ENCODE results near the gene CDCA8. TPM values are rescaled to one million over a fixed set of nuclear protein-coding genes. Genes with fewer than 3 reads are reported as not detected.
A peak's percentile ranks its signal among the peaks of the same experiment; 100 is the strongest.

CDCA8 gene
- total and polyA plus RNA-seq, 7 donors, result under 0.01 to 21.4 (median 2.7) TPM; not detected in 1

DNA sequence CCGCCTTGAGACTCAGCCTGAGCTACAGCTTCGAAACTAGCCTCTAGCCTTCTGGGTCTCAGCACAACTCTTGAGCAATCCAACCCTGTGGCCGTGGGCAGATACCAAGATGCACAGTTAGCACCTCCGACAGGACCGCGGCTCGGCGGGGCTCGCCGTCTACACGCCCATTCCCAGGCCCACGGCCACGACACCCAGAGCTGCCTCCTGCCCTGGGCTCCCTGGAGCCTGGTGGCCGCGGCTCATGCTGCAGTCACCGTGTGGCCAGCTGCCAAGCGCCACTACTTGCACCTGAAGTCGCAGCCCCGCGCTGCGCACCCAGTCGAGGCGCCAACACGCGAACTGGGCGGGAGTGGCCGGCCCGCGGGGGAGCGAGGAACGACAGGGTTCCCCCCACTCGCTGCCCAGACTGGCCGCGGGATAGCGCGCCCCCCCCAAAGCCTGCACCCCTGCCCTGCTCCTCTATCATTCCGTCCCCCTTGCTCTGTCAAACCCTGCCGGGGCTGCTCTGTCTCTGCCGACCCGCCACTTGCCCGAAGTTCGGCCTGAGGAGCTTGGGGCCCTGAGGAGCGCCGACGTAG lies 729 bp upstream of the CDCA8 start:
- H3K27ac ChIP-seq, result peak overlapping the region; percentile 87 to 94 (median 90)
- 1 to 3% methylated on average over 45 of the region's 45 CpGs for WGBS, 2 donors
- no peaks in the 10 kb centered on the region for H3K27me3 ChIP-seq
- H3K9me3 ChIP-seq, result no peaks in the 10 kb centered on the region
- peak overlapping the region; percentile 75 to 94 (median 82) for H3K4me3 ChIP-seq
- peak; percentile 74 for DNase-seq
- H3K4me1 ChIP-seq, result peaks cover 0 to 37% (median 31%) of the 10 kb centered on the region in 4 donors
- TF ChIP-seq POLR2AphosphoS5 (IDR thresholded peaks at IDR 0.05), result no peak
- TF ChIP-seq, protein P1, sequence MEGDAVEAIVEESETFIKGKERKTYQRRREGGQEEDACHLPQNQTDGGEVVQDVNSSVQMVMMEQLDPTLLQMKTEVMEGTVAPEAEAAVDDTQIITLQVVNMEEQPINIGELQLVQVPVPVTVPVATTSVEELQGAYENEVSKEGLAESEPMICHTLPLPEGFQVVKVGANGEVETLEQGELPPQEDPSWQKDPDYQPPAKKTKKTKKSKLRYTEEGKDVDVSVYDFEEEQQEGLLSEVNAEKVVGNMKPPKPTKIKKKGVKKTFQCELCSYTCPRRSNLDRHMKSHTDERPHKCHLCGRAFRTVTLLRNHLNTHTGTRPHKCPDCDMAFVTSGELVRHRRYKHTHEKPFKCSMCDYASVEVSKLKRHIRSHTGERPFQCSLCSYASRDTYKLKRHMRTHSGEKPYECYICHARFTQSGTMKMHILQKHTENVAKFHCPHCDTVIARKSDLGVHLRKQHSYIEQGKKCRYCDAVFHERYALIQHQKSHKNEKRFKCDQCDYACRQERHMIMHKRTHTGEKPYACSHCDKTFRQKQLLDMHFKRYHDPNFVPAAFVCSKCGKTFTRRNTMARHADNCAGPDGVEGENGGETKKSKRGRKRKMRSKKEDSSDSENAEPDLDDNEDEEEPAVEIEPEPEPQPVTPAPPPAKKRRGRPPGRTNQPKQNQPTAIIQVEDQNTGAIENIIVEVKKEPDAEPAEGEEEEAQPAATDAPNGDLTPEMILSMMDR (IDR thresholded peaks at IDR 0.05), result no peak
- TF ChIP-seq EP300 (IDR thresholded peaks at IDR 0.05), result no peak
- no peak for TF ChIP-seq POLR2A (IDR thresholded peaks at IDR 0.05)
- H3K36me3 ChIP-seq, result peaks cover 0 to 17% (median 4%) of the 10 kb centered on the region in 4 donors
- intact Hi-C loops (cut with DNase I), result loop anchor here (1.0 to 10.0 kb wide), 6 partner anchors 94 to 253 kb away; partner anchors contain the start of genes GNL2, INPP5B, MEAF6 and MTF1

DNA sequence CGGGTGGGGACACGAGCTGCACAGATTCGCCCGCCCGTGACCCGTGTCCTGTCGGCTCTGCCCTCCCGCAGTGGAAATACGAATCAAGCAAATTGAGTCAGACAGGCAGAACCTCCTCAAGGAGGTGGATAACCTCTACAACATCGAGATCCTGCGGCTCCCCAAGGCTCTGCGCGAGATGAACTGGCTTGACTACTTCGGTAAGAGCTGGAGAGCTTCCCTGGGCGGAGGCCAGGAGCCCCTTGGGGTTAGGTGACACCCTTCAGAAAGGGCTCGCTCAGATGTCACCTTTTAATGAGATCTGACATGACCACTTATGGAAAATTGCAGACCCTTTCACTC lies 489 bp downstream of the CDCA8 start:
- Histone ChIP-seq H3K4me1 (peaks cover 0 to 37% (median 31%) of the 10 kb centered on the region in 4 donors), H3K27me3 (no peaks in the 10 kb centered on the region), H3K9me3 (no peaks in the 10 kb centered on the region), H3K36me3 (peaks cover 0 to 8% (median 1%) of the 10 kb centered on the region in 4 donors), H3K4me3 (peak overlapping the region; percentile 75 to 94 (median 82)), H3K27ac (peak overlapping the region in 3 of 4 donors; percentile 87 to 94 (median 91))
- intact Hi-C loops (cut with DNase I), result loop anchor here (1.0 to 10.0 kb wide), 5 partner anchors 96 to 252 kb away; partner anchors contain the start of genes GNL2, INPP5B, MEAF6 and SNIP1
- TF ChIP-seq, protein P1 (IDR thresholded peaks at IDR 0.05), result no peak
- TF ChIP-seq EP300 (IDR thresholded peaks at IDR 0.05) (no peak), POLR2A (IDR thresholded peaks at IDR 0.05) (no peak), POLR2AphosphoS5 (IDR thresholded peaks at IDR 0.05) (no peak)
- WGBS, 2 donors, result 1 to 2% methylated on average over 16 of the region's 16 CpGs
- DNase-seq, result no peak

DNA sequence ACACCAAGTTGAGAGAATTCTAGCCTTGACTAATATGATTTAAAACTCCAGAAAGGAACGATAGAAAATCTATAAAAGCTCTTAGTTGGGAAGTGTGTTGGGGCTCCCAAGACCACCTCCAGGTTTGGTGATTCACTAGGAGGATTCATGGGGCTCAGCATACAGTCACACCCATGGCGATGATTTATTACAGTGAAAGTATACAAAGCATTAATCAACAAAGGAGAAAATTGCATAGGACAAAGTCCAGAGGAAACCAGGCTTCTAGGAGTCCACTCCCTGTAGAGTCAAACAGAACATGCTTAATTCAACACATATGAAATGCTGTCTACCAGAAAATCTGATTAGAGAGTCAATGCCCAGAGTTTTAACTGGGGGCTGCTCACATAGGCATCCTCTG lies 4.8 kb downstream of the CDCA8 start:
- Histone ChIP-seq H3K27ac (no peak overlapping the region), H3K4me3 (no peak overlapping the region), H3K9me3 (no peaks in the 10 kb centered on the region), H3K36me3 (no peaks in the 10 kb centered on the region), H3K4me1 (peaks cover 0 to 6% (median 5%) of the 10 kb centered on the region in 4 donors), H3K27me3 (no peaks in the 10 kb centered on the region)
- no peak for DNase-seq
- WGBS, 2 donors, result 23 to 82% methylated on average over 2 of the region's 2 CpGs
- TF ChIP-seq POLR2AphosphoS5 (IDR thresholded peaks at IDR 0.05) (no peak), POLR2A (IDR thresholded peaks at IDR 0.05) (no peak), EP300 (IDR thresholded peaks at IDR 0.05) (no peak)
- TF ChIP-seq, protein P1 (IDR thresholded peaks at IDR 0.05), result no peak
- intact Hi-C loops (cut with DNase I), result loop anchor here (10.0 kb wide), 1 partner anchor 248 kb away; the partner anchor contains the start of gene INPP5B

DNA sequence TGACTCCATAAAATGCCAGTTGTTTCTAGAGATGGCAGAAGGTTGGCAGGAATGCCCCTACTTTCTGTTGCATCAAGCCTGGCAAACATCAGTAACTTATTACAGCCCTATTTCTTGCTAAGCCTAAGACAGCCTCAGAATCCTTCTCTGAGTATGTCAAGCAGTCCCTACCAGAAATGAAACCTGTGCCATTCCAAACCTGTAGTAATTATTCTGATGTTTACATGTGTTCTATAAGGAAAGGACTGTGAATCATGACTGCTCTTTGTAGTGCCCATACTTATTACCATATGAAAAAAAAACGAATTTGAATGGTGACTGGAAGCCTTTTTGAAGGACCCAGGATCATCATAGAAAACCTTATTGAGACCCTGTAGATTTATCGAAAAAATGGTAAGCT lies 5.4 kb downstream of the CDCA8 start:
- TF ChIP-seq EP300 (IDR thresholded peaks at IDR 0.05), result no peak
- TF ChIP-seq POLR2A (IDR thresholded peaks at IDR 0.05), result no peak
- TF ChIP-seq, protein P1 (IDR thresholded peaks at IDR 0.05), result no peak
- TF ChIP-seq POLR2AphosphoS5 (IDR thresholded peaks at IDR 0.05), result no peak
- WGBS, 2 donors, result 48 to 83% methylated on average over 2 of the region's 2 CpGs
- intact Hi-C loops (cut with DNase I), result loop anchor here (10.0 kb wide), 1 partner anchor 247 kb away; the partner anchor contains the start of gene INPP5B
- Histone ChIP-seq H3K27ac (no peak overlapping the region), H3K9me3 (no peaks in the 10 kb centered on the region), H3K27me3 (no peaks in the 10 kb centered on the region), H3K4me3 (no peak overlapping the region), H3K36me3 (no peaks in the 10 kb centered on the region), H3K4me1 (peaks cover 0 to 3% (median 3%) of the 10 kb centered on the region in 4 donors)
- no peak for DNase-seq
